ENCODE data around the gene ADARB2.

The ADARB2 gene

DNA sequence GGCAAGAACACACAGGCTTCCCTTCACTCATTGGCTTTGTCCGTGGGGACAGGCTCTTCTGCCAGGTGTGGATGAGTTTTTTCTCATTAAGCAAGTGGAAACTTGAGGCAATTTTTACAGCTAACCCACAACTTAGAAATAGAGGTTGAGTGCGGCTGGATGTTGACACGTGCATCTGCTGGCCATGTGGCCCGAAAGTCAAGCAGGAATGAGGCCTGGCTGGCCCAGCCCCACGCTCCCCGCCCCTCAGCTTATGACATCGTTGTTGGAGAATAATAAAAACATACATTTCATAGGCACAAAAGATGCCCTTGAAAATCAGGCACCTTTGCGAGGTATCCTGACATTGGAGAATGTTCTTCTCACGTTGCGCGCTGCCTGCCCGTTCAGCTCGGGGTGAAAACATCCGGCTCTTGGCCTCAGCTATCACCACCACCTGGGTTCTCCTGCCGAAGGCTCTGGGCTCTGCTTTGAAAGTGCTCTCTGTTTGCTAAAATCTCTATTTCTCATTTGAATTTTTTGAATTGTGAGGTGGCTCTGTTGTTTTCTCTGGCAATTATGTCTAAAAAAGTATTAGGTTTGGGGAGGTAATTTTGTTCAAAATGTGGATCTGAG is 370.4 kb downstream of the ADARB2 start:
- TF ChIP-seq, protein P1, sequence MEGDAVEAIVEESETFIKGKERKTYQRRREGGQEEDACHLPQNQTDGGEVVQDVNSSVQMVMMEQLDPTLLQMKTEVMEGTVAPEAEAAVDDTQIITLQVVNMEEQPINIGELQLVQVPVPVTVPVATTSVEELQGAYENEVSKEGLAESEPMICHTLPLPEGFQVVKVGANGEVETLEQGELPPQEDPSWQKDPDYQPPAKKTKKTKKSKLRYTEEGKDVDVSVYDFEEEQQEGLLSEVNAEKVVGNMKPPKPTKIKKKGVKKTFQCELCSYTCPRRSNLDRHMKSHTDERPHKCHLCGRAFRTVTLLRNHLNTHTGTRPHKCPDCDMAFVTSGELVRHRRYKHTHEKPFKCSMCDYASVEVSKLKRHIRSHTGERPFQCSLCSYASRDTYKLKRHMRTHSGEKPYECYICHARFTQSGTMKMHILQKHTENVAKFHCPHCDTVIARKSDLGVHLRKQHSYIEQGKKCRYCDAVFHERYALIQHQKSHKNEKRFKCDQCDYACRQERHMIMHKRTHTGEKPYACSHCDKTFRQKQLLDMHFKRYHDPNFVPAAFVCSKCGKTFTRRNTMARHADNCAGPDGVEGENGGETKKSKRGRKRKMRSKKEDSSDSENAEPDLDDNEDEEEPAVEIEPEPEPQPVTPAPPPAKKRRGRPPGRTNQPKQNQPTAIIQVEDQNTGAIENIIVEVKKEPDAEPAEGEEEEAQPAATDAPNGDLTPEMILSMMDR (conservative IDR thresholded peaks at IDR 0.05; ENCODE audit: low read depth) = no peak
- ChIA-PET POLR2A (ENCODE audit: low non-redundant PET) (no interaction called here), CTCF (no interaction called here)
- DNase-seq (ENCODE audit: low spot score) = no peak
- no peak overlapping the region for H3K27ac ChIP-seq

DNA sequence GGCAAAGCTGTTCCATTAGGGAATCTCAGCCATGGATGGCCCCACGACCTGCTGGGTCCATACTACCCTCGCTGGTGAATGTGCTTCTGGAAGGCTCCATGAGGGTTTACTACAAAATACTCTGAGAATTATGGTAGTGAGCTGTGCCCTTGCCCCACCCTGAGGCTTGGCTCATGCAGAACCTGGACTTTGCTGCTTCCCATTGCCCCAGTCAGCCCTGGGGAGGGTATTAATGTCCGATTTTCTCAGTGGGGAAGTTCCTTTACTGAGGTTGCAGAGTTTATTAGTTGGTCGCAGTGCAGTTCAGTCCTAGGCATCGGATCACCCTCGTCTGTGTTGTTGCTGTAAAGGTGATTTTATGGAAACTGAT is 371.0 kb downstream of the ADARB2 start:
- TF ChIP-seq, protein P1 (conservative IDR thresholded peaks at IDR 0.05; ENCODE audit: low read depth) = no peak
- POLR2A ChIA-PET (ENCODE audit: low non-redundant PET) = no interaction called here
- no peak overlapping the region for H3K27ac ChIP-seq
- no peak for DNase-seq (ENCODE audit: low spot score)
- CTCF ChIA-PET = interaction anchor here (0.6 kb wide), 1 partner anchor 1377 kb away, joined by 3 read pairs; no protein-coding TSS in a partner anchor

DNA sequence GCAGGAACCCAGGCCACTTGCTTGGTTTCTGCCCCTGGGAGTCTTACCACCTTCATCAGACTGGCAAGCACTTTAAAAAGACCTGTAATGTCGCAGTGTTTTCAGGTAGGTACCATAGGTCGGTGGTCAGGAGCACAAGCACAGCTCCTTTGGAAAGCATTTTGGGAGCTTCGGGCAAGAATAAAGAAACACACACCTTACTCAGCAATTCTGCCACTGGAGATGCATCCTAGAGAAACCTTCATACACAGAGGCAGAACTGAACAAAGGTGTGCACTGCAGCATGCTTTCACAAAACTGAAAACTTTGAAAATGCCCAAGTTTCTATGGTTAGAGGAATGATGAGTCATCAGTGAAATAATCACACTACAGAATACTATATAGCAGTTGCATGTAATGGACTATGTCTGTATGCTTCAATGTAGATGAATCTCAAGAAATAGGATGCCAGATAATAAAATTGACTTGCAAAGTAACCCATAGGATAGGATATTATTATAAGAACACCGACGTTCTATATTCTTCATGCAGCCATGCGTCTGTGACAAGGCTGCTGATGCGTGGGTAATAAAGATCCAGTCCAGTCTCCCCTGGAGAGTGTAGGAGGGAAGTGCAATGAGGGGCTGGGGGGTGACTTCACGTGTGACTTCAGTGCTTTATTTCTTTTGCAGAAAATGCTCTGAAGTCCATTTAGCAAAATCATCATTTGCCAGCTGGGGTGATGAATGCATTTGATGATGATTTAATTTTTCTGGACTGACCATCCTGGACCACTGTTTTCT is 371.6 kb downstream of the ADARB2 start:
- DNase-seq (ENCODE audit: low spot score) = no peak

DNA sequence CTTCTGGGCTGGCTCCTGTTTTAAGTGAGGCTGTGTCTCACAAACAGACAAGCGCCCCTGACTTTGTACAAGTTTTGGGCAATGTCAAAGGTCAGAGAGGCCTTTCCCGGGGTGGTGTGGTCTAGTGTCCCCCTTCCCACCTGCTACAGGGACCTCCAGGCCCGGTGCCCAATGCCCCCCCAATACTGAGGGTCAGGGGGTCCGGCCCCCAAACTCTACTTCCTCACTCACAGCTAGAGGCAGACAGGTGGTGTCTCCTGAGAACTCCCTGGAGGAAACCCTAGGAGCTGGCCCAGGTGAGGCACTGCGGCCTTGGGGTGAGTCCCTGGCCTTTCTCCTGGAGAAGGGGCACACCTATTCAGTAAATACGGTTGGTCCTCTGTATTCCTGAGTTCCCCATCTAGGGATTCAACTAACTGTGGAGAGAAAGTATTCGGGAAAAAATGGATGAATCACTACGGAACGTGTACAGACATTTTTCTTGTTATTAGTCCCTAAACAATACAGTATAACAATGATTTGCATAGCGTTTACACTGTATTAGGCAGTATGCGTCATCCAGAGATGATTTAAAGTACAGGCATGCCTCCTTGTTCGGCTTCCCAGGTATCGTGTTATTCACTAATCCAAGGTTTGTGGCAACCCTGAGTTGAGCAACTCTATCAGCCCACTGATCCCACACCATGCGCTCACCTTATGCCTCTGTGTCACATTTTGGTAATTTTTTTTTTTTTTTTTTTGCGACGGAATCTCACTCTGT is 373.0 kb downstream of the ADARB2 start:
- DNase-seq (ENCODE audit: low spot score) = peak; percentile 62
- CTCF ChIA-PET = no interaction called here
- POLR2A ChIA-PET (ENCODE audit: low non-redundant PET) = no interaction called here
- TF ChIP-seq, protein P1 (conservative IDR thresholded peaks at IDR 0.05; ENCODE audit: low read depth) = no peak
- no peak overlapping the region for H3K27ac ChIP-seq

More for the DNA sequence above, 371.6 kb downstream of the ADARB2 start:
- H3K27ac ChIP-seq = no peak overlapping the region
- CTCF ChIA-PET = interaction anchor here (0.6 kb wide), 1 partner anchor 1377 kb away, joined by 3 read pairs; no protein-coding TSS in a partner anchor
- TF ChIP-seq, protein P1 (conservative IDR thresholded peaks at IDR 0.05; ENCODE audit: low read depth) = no peak
- POLR2A ChIA-PET (ENCODE audit: low non-redundant PET) = no interaction called here

DNA sequence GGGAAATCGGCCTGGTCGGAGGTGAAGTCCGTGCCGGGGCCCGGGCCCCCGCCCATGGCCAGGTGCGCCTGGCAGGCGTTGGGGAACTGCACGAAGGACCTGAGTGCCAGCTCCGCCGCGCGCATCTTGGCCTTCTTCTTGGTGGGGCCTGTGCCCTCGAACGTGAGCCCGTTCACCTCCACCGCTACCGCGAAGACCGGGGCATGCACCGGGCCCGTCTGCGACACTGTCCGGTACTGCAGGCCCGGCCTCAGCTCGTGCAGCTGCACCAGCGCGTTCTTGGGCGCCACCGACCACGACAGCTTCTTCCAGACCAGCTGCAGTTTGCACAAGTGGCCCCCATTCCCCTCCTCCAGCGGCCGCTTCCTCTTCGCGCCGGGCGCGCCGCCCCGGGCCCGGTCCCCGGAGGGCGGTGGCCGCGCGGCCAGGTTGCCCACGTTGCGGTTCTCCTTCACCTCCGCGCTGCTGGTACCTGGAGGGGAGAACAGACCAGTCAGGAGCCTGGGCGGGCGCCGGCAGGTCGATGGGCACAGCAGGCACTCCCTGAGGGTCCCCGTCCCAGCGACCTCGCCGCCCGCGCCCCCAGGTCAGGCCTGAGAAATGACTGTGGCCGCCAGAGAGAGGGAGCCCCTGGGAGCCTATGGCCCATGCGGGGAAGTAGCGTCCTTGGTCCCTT is 373.7 kb downstream of the ADARB2 start:
- H3K27ac ChIP-seq = no peak overlapping the region
- TF ChIP-seq, protein P1 (conservative IDR thresholded peaks at IDR 0.05; ENCODE audit: low read depth) = no peak
- POLR2A ChIA-PET (ENCODE audit: low non-redundant PET) = no interaction called here
- CTCF ChIA-PET = interaction anchor here (0.6 kb wide), 1 partner anchor 603 kb away, joined by 3 read pairs; no protein-coding TSS in a partner anchor
- no peak for DNase-seq (ENCODE audit: low spot score)
